ENCODE results near the gene SASH1. TPM values are rescaled to one million over a fixed set of nuclear protein-coding genes. Genes with fewer than 3 reads are reported as not detected.

The SASH1 gene
- total and polyA plus RNA-seq, 2 donors (not counting 1 experiment from before 2014, with no cell fraction given) = 38.6 to 44.6 TPM

- peak; percentile 64 to 74 for DNase-seq (ENCODE audit: low read depth in 2 of 2)
Observed at GRCh38 chr6:148509119-148509799, 166.6 kb downstream of the SASH1 start.

GRCh38 chr6:148509800-148510581, 167.4 kb downstream of the SASH1 start:
- no peaks in the 10 kb centered on the region for H3K27me3 ChIP-seq (ENCODE audit: control insufficient read depth, insufficient read depth, low read length)
- H3K4me3 ChIP-seq (replicated peaks in 1 of 4; ENCODE audit: control extremely low read depth in 1 of 4, insufficient read depth in 1 of 4, low read depth in 3 of 4, low read length in 4 of 4) = peak overlapping the region; percentile 42 to 79 (median 73)
- peak; percentile 95 to 100 for DNase-seq (ENCODE audit: low read depth in 2 of 2)
- H3K9me3 ChIP-seq (ENCODE audit: control insufficient read depth, insufficient read depth, low read depth, low read length) = no peaks in the 10 kb centered on the region
- H3K9ac ChIP-seq (ENCODE audit: insufficient read depth, low read length) = peak overlapping the region; percentile 85
- TF ChIP-seq CTCF (conservative IDR thresholded peaks at IDR 0.05 in 1 of 2, IDR thresholded peaks at IDR 0.05 in 1 of 2; ENCODE audit: low read depth in 1 of 2, low read length in 2 of 2) (no peak), EZH2 (IDR thresholded peaks at IDR 0.05; ENCODE audit: low read length, missing control alignments) (no peak)
- H3K4me1 ChIP-seq (ENCODE audit: control insufficient read depth, extremely low read depth, insufficient read depth, low read length) = peaks cover 16% of the 10 kb centered on the region
- peak overlapping the region; percentile 95 for H3K27ac ChIP-seq (ENCODE audit: insufficient read depth, low read length)
- H3K79me2 ChIP-seq (ENCODE audit: control insufficient read depth, insufficient read depth, low read length) = peaks cover 30% of the 10 kb centered on the region
- H3K4me2 ChIP-seq (ENCODE audit: extremely low read depth, insufficient read depth, low read length) = peak overlapping the region; percentile 88
- H3K36me3 ChIP-seq (ENCODE audit: control insufficient read depth, insufficient read depth, low read length) = no peaks in the 10 kb centered on the region
- H4K20me1 ChIP-seq (ENCODE audit: control insufficient read depth, extremely low read depth, insufficient read depth, low read length) = no peaks in the 10 kb centered on the region
- no peak overlapping the region for H2AFZ ChIP-seq (ENCODE audit: low read length)

More at GRCh38 chr6:148509119-148509799, 166.6 kb downstream of the SASH1 start:
- Histone ChIP-seq H3K36me3 (ENCODE audit: control insufficient read depth, insufficient read depth, low read length) (no peaks in the 10 kb centered on the region), H3K27me3 (ENCODE audit: control insufficient read depth, insufficient read depth, low read length) (no peaks in the 10 kb centered on the region), H3K9ac (ENCODE audit: insufficient read depth, low read length) (peak overlapping the region; percentile 85), H3K4me2 (ENCODE audit: extremely low read depth, insufficient read depth, low read length) (peak overlapping the region; percentile 88), H4K20me1 (ENCODE audit: control insufficient read depth, extremely low read depth, insufficient read depth, low read length) (no peaks in the 10 kb centered on the region), H3K9me3 (ENCODE audit: control insufficient read depth, insufficient read depth, low read depth, low read length) (no peaks in the 10 kb centered on the region), H3K79me2 (ENCODE audit: control insufficient read depth, insufficient read depth, low read length) (peaks cover 30% of the 10 kb centered on the region), H3K27ac (ENCODE audit: insufficient read depth, low read length) (peak overlapping the region; percentile 95), H2AFZ (ENCODE audit: low read length) (no peak overlapping the region), H3K4me1 (ENCODE audit: control insufficient read depth, extremely low read depth, insufficient read depth, low read length) (peaks cover 16% of the 10 kb centered on the region), H3K4me3 (replicated peaks in 1 of 4; ENCODE audit: control extremely low read depth in 1 of 4, insufficient read depth in 1 of 4, low read depth in 3 of 4, low read length in 4 of 4) (peak overlapping the region; percentile 42 to 79 (median 73))
- TF ChIP-seq CTCF (conservative IDR thresholded peaks at IDR 0.05 in 1 of 2, IDR thresholded peaks at IDR 0.05 in 1 of 2; ENCODE audit: low read depth in 1 of 2, low read length in 2 of 2) (no peak), EZH2 (IDR thresholded peaks at IDR 0.05; ENCODE audit: low read length, missing control alignments) (no peak)
